Suprapubic skin (tissue), 4 donors: ENCODE measurements around the gene STX4. TPM values are rescaled to one million over a fixed set of nuclear protein-coding genes. Genes with fewer than 3 reads are reported as not detected.

Experiments
- DNase-seq, 2 donors: peaks; one replicate each; pipeline ENCODE4 v3.0.0-alpha.2; 2019; ENCODE audit warnings: low spot score in 2 of 2
- H3K27ac ChIP-seq: fragments of 200-600 bp; sonication (generic); one replicate; pipeline ENCODE4 v1.5.1; 2019
- H3K27me3 ChIP-seq: fragments of 200-600 bp; sonication (generic); one replicate; pipeline ENCODE4 v1.5.1; 2019
- H3K36me3 ChIP-seq: fragments of 200-600 bp; sonication (generic); one replicate; pipeline ENCODE4 v1.5.1; 2019
- H3K4me1 ChIP-seq: fragments of 200-600 bp; sonication (generic); one replicate; pipeline ENCODE4 v1.5.1; 2019
- H3K4me3 ChIP-seq: fragments of 200-600 bp; sonication (generic); one replicate; pipeline ENCODE4 v1.5.1; 2019; ENCODE audit warnings: mild to moderate bottlenecking
- H3K9me3 ChIP-seq: fragments of 200-600 bp; sonication (generic); one replicate; pipeline ENCODE4 v1.5.1; 2019
- CTCF ChIP-seq, 2 donors: fragments of 200-600 bp in 1 of 2; fragments of 450-650 bp in 1 of 2; sonication (generic) in 1 of 2; IDR thresholded peaks; one replicate each; pipeline ENCODE4 v1.5.1; 2016 to 2019; ENCODE audit warnings: antibody characterized with exemption in 2 of 2, mild to moderate bottlenecking in 1 of 2, moderate library complexity in 1 of 2
- EP300 ChIP-seq: sonication (generic); formaldehyde crosslinking; IDR thresholded peaks from one replicate; pipeline ENCODE4 v1.6.1; 2017; ENCODE audit warnings: antibody characterized with exemption
- POLR2A ChIP-seq, 2 donors: fragments of 450-650 bp; IDR thresholded peaks; one replicate each; pipeline ENCODE4 v1.6.1; 2017; ENCODE audit warnings: antibody characterized with exemption in 2 of 2, mild to moderate bottlenecking in 2 of 2, moderate library complexity in 2 of 2
- POLR2AphosphoS5 ChIP-seq, 3 donors: sonication (generic); formaldehyde crosslinking; IDR thresholded peaks; one replicate each; pipeline ENCODE4 v1.6.1; 2017; ENCODE audit warnings: antibody characterized with exemption in 3 of 3
- WGBS: methylation state at CpG from one replicate; pipeline ENCODE4 v1.1.5; 2018; 5-methylcytosine and 5-hydroxymethylcytosine counted together
- total RNA-seq, 4 donors: library from RNA; depleted of rRNA; stranded (reverse); fragments of >200 nt; gene quantifications; one replicate each; pipeline ENCODE4 v1.1.0, GENCODE V29; 2016

STX4 gene
- total RNA-seq, 4 donors from 2014 or later: 32.5 to 118 (median 47.8) TPM

GRCh38 chr16:31078597-31079341, 45.4 kb downstream of the STX4 start:
- no peaks in the 10 kb centered on the region for H3K9me3 ChIP-seq
- WGBS: 94% methylated on average over 8 of the region's 15 CpGs
- peaks cover 68% of the 10 kb centered on the region for H3K36me3 ChIP-seq
- peaks cover 39% of the 10 kb centered on the region for H3K4me1 ChIP-seq
- TF ChIP-seq POLR2A (IDR thresholded peaks at IDR 0.05): no peak
- no peak for TF ChIP-seq POLR2AphosphoS5 (IDR thresholded peaks at IDR 0.05)
- TF ChIP-seq EP300: no peak
- TF ChIP-seq CTCF (IDR thresholded peaks at IDR 0.05): no peak
- no peaks in the 10 kb centered on the region for H3K27me3 ChIP-seq
- DNase-seq: no peak
- H3K4me3 ChIP-seq: no peak overlapping the region
- no peak overlapping the region for H3K27ac ChIP-seq

GRCh38 chr16:31079342-31079944, 46.1 kb downstream of the STX4 start:
- no peak for DNase-seq
- peaks cover 75% of the 10 kb centered on the region for H3K36me3 ChIP-seq
- 75% methylated on average over 7 of the region's 13 CpGs for WGBS

GRCh38 chr16:31080035-31080629, 46.8 kb downstream of the STX4 start:
- 91% methylated on average over 25 of the region's 40 CpGs for WGBS
- no peak for TF ChIP-seq EP300
- no peak for TF ChIP-seq POLR2A (IDR thresholded peaks at IDR 0.05)
- no peak for TF ChIP-seq POLR2AphosphoS5 (IDR thresholded peaks at IDR 0.05)
- TF ChIP-seq CTCF (IDR thresholded peaks at IDR 0.05): no peak
- H3K4me1 ChIP-seq: peaks cover 34% of the 10 kb centered on the region

More at GRCh38 chr16:31079342-31079944, 46.1 kb downstream of the STX4 start:
- no peak for TF ChIP-seq POLR2AphosphoS5 (IDR thresholded peaks at IDR 0.05)
- TF ChIP-seq CTCF (IDR thresholded peaks at IDR 0.05): no peak
- no peak for TF ChIP-seq EP300
- Histone ChIP-seq H3K4me1 (peaks cover 39% of the 10 kb centered on the region), H3K27me3 (no peaks in the 10 kb centered on the region), H3K9me3 (no peaks in the 10 kb centered on the region), H3K27ac (no peak overlapping the region), H3K4me3 (no peak overlapping the region)

GRCh38 chr16:31080756-31081419, 47.5 kb downstream of the STX4 start:
- no peak for DNase-seq
- 97% methylated on average over 10 of the region's 13 CpGs for whole genome bisulfite sequencing
- peaks cover 31% of the 10 kb centered on the region for H3K4me1 ChIP-seq
- H3K4me3 ChIP-seq: no peak overlapping the region
- H3K27me3 ChIP-seq: no peaks in the 10 kb centered on the region
- H3K27ac ChIP-seq: no peak overlapping the region
- no peaks in the 10 kb centered on the region for H3K9me3 ChIP-seq
- no peak for TF ChIP-seq EP300
- H3K36me3 ChIP-seq: peaks cover 86% of the 10 kb centered on the region

More at GRCh38 chr16:31080035-31080629, 46.8 kb downstream of the STX4 start:
- Histone ChIP-seq H3K27ac (no peak overlapping the region), H3K36me3 (peaks cover 82% of the 10 kb centered on the region), H3K4me3 (no peak overlapping the region), H3K9me3 (no peaks in the 10 kb centered on the region), H3K27me3 (no peaks in the 10 kb centered on the region)
- DNase-seq: no peak

- WGBS: 83% methylated on average over 25 of the region's 26 CpGs
- no peak overlapping the region for H3K4me3 ChIP-seq
- H3K4me1 ChIP-seq: peaks cover 28% of the 10 kb centered on the region
- no peaks in the 10 kb centered on the region for H3K9me3 ChIP-seq
- H3K27me3 ChIP-seq: no peaks in the 10 kb centered on the region
- TF ChIP-seq CTCF (IDR thresholded peaks at IDR 0.05): no peak
- TF ChIP-seq POLR2AphosphoS5 (IDR thresholded peaks at IDR 0.05): no peak
- no peak for TF ChIP-seq POLR2A (IDR thresholded peaks at IDR 0.05)
- TF ChIP-seq EP300: no peak
- H3K27ac ChIP-seq: no peak overlapping the region
- peaks cover 81% of the 10 kb centered on the region for H3K36me3 ChIP-seq
- no peak for DNase-seq
Measured at GRCh38 chr16:31081428-31082351, 48.3 kb downstream of the STX4 start.
